GM23338 (cell line): ENCODE data around the gene VENTX. TPM values are rescaled to one million over a fixed set of nuclear protein-coding genes. Genes with fewer than 3 reads are reported as not detected.

Experiments used
- ATAC-seq: fragments of 200-7000 bp; cut with Tn5 transposase; 3 replicates; pipeline ENCODE4 v1.9.1; 2020
- DNase-seq: peaks from one replicate; pipeline ENCODE4 v3.0.0-alpha.2; 2015; ENCODE audit warnings: low spot score
- H2AFZ ChIP-seq: fragments of 200-600 bp; sonication (generic); 2 replicates; pipeline ENCODE4 v1.8.0; 2016; ENCODE audit warnings: antibody characterized with exemption, mild to moderate bottlenecking, moderate library complexity
- H3F3A ChIP-seq: fragments of 200-600 bp; sonication (generic); replicated peaks from 2 replicates; pipeline ENCODE4 v1.8.0; 2017; ENCODE audit warnings: antibody characterized with exemption, mixed run types, low read depth
- H3K27ac ChIP-seq: fragments of 200-600 bp; sonication (generic); 2 replicates; pipeline ENCODE4 v1.6.1; 2016; ENCODE audit warnings: low read depth
- H3K27me3 ChIP-seq: fragments of 200-600 bp; sonication (generic); 2 replicates; pipeline ENCODE4 v1.8.0; 2016; ENCODE audit warnings: mild to moderate bottlenecking, mixed run types, moderate library complexity; ENCODE audit not compliant: insufficient read depth
- H3K36me3 ChIP-seq: fragments of 200-600 bp; sonication (generic); 2 replicates; pipeline ENCODE4 v1.8.0; 2016; ENCODE audit warnings: mild to moderate bottlenecking; ENCODE audit not compliant: insufficient read depth
- H3K4me1 ChIP-seq: fragments of 200-600 bp; sonication (generic); 2 replicates; pipeline ENCODE4 v1.8.0; 2016; ENCODE audit warnings: mild to moderate bottlenecking, moderate library complexity; ENCODE audit not compliant: insufficient read depth
- H3K4me2 ChIP-seq: fragments of 200-600 bp; sonication (generic); 2 replicates; pipeline ENCODE4 v1.7.1; 2017; ENCODE audit warnings: mixed run types
- H3K4me3 ChIP-seq: fragments of 200-600 bp; sonication (generic); 2 replicates; pipeline ENCODE4 v1.6.1; 2016; ENCODE audit warnings: mixed run types
- H3K79me2 ChIP-seq: fragments of 200-600 bp; sonication (generic); replicated peaks from 2 replicates; pipeline ENCODE4 v1.8.0; 2017; ENCODE audit warnings: mild to moderate bottlenecking; ENCODE audit not compliant: insufficient read depth
- H3K9me2 ChIP-seq: fragments of 200-600 bp; sonication (generic); 2 replicates; pipeline ENCODE4 v1.8.0; 2017; ENCODE audit not compliant: insufficient read depth
- H4K20me1 ChIP-seq: fragments of 200-600 bp; sonication (generic); replicated peaks from 2 replicates; pipeline ENCODE4 v1.8.0; 2017; ENCODE audit warnings: mild to moderate bottlenecking; ENCODE audit not compliant: insufficient read depth
- H3K27ac Mint-ChIP-seq: 2 replicates; pipeline ENCODE4 v1.8.0; 2020; ENCODE audit warnings: inconsistent platforms, mild to moderate bottlenecking, moderate library complexity, mixed read lengths
- H3K27me3 Mint-ChIP-seq: 3 replicates; pipeline ENCODE4 v1.8.0; 2022; ENCODE audit warnings: low read depth, mild to moderate bottlenecking, moderate library complexity, mixed read lengths, inconsistent platforms; ENCODE audit not compliant: insufficient read depth, poor library complexity
- H3K36me3 Mint-ChIP-seq: 3 replicates; pipeline ENCODE4 v1.8.0; 2021; ENCODE audit warnings: low read depth, mild to moderate bottlenecking, inconsistent platforms, moderate library complexity, mixed read lengths
- H3K4me1 Mint-ChIP-seq: 3 replicates; pipeline ENCODE4 v1.8.0; 2020; ENCODE audit warnings: mild to moderate bottlenecking, inconsistent platforms, mixed read lengths
- H3K4me3 Mint-ChIP-seq: 3 replicates; pipeline ENCODE4 v1.8.0; 2021; ENCODE audit warnings: moderate library complexity, mild to moderate bottlenecking, inconsistent platforms, mixed read lengths
- H3K9me3 Mint-ChIP-seq: 3 replicates; pipeline ENCODE4 v1.8.0; 2020; ENCODE audit warnings: moderate library complexity, mild to moderate bottlenecking, inconsistent platforms, mixed read lengths
- CREB1 ChIP-seq: fragments of 250-450 bp; sonication (Bioruptor Pico); IDR thresholded peaks from 2 replicates; pipeline ENCODE4 v1.5.0; 2020; ENCODE audit warnings: low read depth, mild to moderate bottlenecking, moderate library complexity
- EZH2 ChIP-seq: fragments of 200-600 bp; sonication (generic); IDR thresholded peaks from one replicate; pipeline ENCODE4 v1.8.0; 2017; ENCODE audit warnings: antibody characterized with exemption, mild to moderate bottlenecking, low read depth; ENCODE audit not compliant: unreplicated experiment
- EZH2phosphoT487 ChIP-seq: fragments of 200-600 bp; sonication (generic); IDR thresholded peaks from one replicate; pipeline ENCODE4 v1.8.1; 2018; ENCODE audit warnings: antibody characterized with exemption; ENCODE audit not compliant: unreplicated experiment
- JUNB ChIP-seq: IDR thresholded peaks from one replicate; pipeline ENCODE4 v1.6.1; 2016; ENCODE audit warnings: antibody characterized with exemption; ENCODE audit not compliant: unreplicated experiment
- NANOG ChIP-seq: IDR thresholded peaks from 2 replicates; pipeline ENCODE4 v1.6.1; 2016; ENCODE audit warnings: antibody characterized with exemption, borderline replicate concordance
- POLR2AphosphoS5 ChIP-seq: IDR thresholded peaks from 2 replicates; pipeline ENCODE4 v1.6.1; 2016; ENCODE audit warnings: antibody characterized with exemption, low read depth
- STAT1 ChIP-seq: IDR thresholded peaks from one replicate; pipeline ENCODE4 v1.6.1; 2016; ENCODE audit warnings: antibody characterized with exemption; ENCODE audit not compliant: unreplicated experiment
- ZNF114 ChIP-seq: fragments of 250-450 bp; sonication (Bioruptor Pico); IDR thresholded peaks from 2 replicates; pipeline ENCODE4 v1.5.0; 2020; ENCODE audit warnings: mild to moderate bottlenecking, moderate library complexity
- ZNF331 ChIP-seq: fragments of 250-450 bp; sonication (Bioruptor Pico); IDR thresholded peaks from 2 replicates; pipeline ENCODE4 v1.5.0; 2020; ENCODE audit warnings: low read depth, mild to moderate bottlenecking, moderate library complexity
- polyA plus RNA-seq: library from polyadenylated mRNA; unstranded; fragments of >200 nt; fragmentation: Nextera tagmentation; extraction: Ambion mirVana; gene quantifications from 2 replicates; pipeline ENCODE4 v1.2.1, GENCODE V29; 2016
- total RNA-seq: library from RNA; depleted of rRNA; stranded (reverse); fragments of >200 nt; shearing (Covaris generic); gene quantifications from 2 replicates; pipeline ENCODE4 v1.2.3, GENCODE V29; 2014
- TF ChIP-seq, protein P1 (sequence below): IDR thresholded peaks from one replicate; pipeline ENCODE4 v1.6.1; 2018; ENCODE audit warnings: antibody characterized with exemption; ENCODE audit not compliant: unreplicated experiment
- TF ChIP-seq, protein P2 (sequence below), 2 experiments: fragments of 200-600 bp in 1 of 2; sonication (generic) in 1 of 2; conservative IDR thresholded peaks; 2 replicates each; pipeline versions ENCODE4 v1.5.1 to v1.6.1; 2016 to 2017; ENCODE audit warnings: antibody characterized with exemption in 2 of 2, low read depth in 2 of 2, mild to moderate bottlenecking in 2 of 2, moderate library complexity in 1 of 2
- TF ChIP-seq, protein P3 (sequence below): fragments of 250-450 bp; sonication (Bioruptor Pico); IDR thresholded peaks from 2 replicates; pipeline ENCODE4 v1.5.0; 2020; ENCODE audit warnings: mild to moderate bottlenecking, moderate library complexity
- TF ChIP-seq, protein P4 (sequence below): IDR thresholded peaks from 2 replicates; pipeline ENCODE4 v1.6.1; 2016; ENCODE audit warnings: antibody characterized with exemption

Gene VENTX
- total and polyA plus RNA-seq, 2 experiments from 2014 or later = 4.8 to 8.1 TPM

DNA sequence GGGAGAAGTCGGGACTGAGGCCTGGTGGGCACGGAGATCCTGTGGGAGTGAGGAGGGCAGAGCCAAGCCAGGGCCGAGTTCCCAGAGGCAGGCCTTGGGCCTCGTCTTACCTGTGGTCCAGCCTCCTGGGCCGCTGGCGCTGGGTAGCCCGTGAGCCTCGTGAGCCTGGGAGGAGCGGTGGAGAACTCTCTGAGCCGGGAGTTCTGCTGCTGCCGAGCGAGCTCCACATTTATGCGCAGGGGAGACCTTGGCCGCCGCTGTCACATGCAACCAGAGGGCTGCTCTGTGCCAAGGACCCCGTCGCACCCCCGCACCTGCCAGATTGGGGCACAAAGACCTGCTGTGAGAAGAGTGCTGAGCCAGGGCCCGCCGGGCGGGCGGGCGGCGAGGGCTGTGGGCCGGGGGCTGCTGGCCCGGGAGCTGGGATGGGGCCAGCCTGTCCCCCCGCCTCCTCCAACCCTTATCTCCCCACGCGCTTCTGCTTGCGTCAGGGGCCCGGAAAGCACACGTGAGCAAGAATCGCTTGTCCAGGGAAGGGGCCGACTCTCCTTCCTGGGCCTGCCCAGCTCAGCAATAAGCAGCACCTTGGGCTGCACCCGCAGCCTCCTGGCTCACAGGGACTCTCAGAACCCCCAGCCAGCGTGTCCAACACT is 10.2 kb downstream of the VENTX start:
- Histone ChIP-seq H3K27me3 (no peaks in the 10 kb centered on the region), H3K4me3 (no peak overlapping the region), H3K9me2 (no peaks in the 10 kb centered on the region), H3K4me1 (peaks cover 11% of the 10 kb centered on the region; the same call in 1 of the 2 replicates), H3K27ac (no peak overlapping the region), H2AFZ (peak overlapping the region; percentile 52; the same call in 1 of the 2 replicates), H3F3A (no peaks in the 10 kb centered on the region), H4K20me1 (no peaks in the 10 kb centered on the region), H3K79me2 (no peaks in the 10 kb centered on the region), H3K4me2 (no peak overlapping the region; the same call in 1 of the 2 replicates), H3K36me3 (no peaks in the 10 kb centered on the region)
- Mint-ChIP-seq H3K36me3 (no peaks in the 10 kb centered on the region), H3K27ac (no peak overlapping the region), H3K4me3 (no peak overlapping the region), H3K9me3 (no peaks in the 10 kb centered on the region), H3K4me1 (peaks cover 19% of the 10 kb centered on the region), H3K27me3 (peaks cover 18% of the 10 kb centered on the region)
- ATAC-seq (peak; percentile 21), DNase-seq (no peak)
- TF ChIP-seq CREB1 (CRISPR knock-in tag) = no peak
- TF ChIP-seq ZNF331 (CRISPR knock-in tag) = no peak
- TF ChIP-seq EZH2 = no peak
- TF ChIP-seq STAT1 = no peak
- TF ChIP-seq, protein P1, sequence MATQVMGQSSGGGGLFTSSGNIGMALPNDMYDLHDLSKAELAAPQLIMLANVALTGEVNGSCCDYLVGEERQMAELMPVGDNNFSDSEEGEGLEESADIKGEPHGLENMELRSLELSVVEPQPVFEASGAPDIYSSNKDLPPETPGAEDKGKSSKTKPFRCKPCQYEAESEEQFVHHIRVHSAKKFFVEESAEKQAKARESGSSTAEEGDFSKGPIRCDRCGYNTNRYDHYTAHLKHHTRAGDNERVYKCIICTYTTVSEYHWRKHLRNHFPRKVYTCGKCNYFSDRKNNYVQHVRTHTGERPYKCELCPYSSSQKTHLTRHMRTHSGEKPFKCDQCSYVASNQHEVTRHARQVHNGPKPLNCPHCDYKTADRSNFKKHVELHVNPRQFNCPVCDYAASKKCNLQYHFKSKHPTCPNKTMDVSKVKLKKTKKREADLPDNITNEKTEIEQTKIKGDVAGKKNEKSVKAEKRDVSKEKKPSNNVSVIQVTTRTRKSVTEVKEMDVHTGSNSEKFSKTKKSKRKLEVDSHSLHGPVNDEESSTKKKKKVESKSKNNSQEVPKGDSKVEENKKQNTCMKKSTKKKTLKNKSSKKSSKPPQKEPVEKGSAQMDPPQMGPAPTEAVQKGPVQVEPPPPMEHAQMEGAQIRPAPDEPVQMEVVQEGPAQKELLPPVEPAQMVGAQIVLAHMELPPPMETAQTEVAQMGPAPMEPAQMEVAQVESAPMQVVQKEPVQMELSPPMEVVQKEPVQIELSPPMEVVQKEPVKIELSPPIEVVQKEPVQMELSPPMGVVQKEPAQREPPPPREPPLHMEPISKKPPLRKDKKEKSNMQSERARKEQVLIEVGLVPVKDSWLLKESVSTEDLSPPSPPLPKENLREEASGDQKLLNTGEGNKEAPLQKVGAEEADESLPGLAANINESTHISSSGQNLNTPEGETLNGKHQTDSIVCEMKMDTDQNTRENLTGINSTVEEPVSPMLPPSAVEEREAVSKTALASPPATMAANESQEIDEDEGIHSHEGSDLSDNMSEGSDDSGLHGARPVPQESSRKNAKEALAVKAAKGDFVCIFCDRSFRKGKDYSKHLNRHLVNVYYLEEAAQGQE = no peak
- no peak for TF ChIP-seq POLR2AphosphoS5
- TF ChIP-seq EZH2phosphoT487 = no peak
- TF ChIP-seq ZNF114 (CRISPR knock-in tag) = no peak
- TF ChIP-seq, protein P2, sequence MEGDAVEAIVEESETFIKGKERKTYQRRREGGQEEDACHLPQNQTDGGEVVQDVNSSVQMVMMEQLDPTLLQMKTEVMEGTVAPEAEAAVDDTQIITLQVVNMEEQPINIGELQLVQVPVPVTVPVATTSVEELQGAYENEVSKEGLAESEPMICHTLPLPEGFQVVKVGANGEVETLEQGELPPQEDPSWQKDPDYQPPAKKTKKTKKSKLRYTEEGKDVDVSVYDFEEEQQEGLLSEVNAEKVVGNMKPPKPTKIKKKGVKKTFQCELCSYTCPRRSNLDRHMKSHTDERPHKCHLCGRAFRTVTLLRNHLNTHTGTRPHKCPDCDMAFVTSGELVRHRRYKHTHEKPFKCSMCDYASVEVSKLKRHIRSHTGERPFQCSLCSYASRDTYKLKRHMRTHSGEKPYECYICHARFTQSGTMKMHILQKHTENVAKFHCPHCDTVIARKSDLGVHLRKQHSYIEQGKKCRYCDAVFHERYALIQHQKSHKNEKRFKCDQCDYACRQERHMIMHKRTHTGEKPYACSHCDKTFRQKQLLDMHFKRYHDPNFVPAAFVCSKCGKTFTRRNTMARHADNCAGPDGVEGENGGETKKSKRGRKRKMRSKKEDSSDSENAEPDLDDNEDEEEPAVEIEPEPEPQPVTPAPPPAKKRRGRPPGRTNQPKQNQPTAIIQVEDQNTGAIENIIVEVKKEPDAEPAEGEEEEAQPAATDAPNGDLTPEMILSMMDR (conservative IDR thresholded peaks at IDR 0.05; ENCODE audit: low read depth in 2 of 2) = no peak
- TF ChIP-seq, protein P3, sequence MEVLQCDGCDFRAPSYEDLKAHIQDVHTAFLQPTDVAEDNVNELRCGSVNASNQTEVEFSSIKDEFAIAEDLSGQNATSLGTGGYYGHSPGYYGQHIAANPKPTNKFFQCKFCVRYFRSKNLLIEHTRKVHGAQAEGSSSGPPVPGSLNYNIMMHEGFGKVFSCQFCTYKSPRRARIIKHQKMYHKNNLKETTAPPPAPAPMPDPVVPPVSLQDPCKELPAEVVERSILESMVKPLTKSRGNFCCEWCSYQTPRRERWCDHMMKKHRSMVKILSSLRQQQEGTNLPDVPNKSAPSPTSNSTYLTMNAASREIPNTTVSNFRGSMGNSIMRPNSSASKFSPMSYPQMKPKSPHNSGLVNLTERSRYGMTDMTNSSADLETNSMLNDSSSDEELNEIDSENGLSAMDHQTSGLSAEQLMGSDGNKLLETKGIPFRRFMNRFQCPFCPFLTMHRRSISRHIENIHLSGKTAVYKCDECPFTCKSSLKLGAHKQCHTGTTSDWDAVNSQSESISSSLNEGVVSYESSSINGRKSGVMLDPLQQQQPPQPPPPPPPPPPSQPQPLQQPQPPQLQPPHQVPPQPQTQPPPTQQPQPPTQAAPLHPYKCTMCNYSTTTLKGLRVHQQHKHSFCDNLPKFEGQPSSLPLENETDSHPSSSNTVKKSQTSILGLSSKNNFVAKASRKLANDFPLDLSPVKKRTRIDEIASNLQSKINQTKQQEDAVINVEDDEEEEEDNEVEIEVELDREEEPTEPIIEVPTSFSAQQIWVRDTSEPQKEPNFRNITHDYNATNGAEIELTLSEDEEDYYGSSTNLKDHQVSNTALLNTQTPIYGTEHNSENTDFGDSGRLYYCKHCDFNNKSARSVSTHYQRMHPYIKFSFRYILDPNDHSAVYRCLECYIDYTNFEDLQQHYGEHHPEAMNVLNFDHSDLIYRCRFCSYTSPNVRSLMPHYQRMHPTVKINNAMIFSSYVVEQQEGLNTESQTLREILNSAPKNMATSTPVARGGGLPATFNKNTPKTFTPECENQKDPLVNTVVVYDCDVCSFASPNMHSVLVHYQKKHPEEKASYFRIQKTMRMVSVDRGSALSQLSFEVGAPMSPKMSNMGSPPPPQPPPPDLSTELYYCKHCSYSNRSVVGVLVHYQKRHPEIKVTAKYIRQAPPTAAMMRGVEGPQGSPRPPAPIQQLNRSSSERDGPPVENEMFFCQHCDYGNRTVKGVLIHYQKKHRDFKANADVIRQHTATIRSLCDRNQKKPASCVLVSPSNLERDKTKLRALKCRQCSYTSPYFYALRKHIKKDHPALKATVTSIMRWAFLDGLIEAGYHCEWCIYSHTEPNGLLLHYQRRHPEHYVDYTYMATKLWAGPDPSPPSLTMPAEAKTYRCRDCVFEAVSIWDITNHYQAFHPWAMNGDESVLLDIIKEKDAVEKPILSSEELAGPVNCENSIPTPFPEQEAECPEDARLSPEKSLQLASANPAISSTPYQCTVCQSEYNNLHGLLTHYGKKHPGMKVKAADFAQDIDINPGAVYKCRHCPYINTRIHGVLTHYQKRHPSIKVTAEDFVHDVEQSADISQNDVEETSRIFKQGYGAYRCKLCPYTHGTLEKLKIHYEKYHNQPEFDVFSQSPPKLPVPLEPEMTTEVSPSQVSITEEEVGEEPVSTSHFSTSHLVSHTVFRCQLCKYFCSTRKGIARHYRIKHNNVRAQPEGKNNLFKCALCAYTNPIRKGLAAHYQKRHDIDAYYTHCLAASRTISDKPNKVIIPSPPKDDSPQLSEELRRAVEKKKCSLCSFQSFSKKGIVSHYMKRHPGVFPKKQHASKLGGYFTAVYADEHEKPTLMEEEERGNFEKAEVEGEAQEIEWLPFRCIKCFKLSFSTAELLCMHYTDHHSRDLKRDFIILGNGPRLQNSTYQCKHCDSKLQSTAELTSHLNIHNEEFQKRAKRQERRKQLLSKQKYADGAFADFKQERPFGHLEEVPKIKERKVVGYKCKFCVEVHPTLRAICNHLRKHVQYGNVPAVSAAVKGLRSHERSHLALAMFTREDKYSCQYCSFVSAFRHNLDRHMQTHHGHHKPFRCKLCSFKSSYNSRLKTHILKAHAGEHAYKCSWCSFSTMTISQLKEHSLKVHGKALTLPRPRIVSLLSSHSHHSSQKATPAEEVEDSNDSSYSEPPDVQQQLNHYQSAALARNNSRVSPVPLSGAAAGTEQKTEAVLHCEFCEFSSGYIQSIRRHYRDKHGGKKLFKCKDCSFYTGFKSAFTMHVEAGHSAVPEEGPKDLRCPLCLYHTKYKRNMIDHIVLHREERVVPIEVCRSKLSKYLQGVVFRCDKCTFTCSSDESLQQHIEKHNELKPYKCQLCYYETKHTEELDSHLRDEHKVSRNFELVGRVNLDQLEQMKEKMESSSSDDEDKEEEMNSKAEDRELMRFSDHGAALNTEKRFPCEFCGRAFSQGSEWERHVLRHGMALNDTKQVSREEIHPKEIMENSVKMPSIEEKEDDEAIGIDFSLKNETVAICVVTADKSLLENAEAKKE (CRISPR knock-in tag) = no peak
- TF ChIP-seq JUNB = no peak
- TF ChIP-seq, protein P4, sequence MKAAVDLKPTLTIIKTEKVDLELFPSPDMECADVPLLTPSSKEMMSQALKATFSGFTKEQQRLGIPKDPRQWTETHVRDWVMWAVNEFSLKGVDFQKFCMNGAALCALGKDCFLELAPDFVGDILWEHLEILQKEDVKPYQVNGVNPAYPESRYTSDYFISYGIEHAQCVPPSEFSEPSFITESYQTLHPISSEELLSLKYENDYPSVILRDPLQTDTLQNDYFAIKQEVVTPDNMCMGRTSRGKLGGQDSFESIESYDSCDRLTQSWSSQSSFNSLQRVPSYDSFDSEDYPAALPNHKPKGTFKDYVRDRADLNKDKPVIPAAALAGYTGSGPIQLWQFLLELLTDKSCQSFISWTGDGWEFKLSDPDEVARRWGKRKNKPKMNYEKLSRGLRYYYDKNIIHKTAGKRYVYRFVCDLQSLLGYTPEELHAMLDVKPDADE = no peak
- no peak for TF ChIP-seq NANOG
